22Rv1 (cell line): Measurements from ENCODE around the gene PTPRM.

Source experiments
- H3K27ac ChIP-seq: fragments of 450-650 bp; 2 replicates; pipeline ENCODE4 v1.5.1; 2017
- ZFX ChIP-seq: fragments of 450-650 bp; IDR thresholded peaks from 2 replicates; pipeline ENCODE4 v1.6.1; 2017; ENCODE audit warnings: antibody characterized with exemption, borderline replicate concordance
- TF ChIP-seq, protein P1 (sequence below): fragments of 450-650 bp; IDR thresholded peaks from 2 replicates; pipeline ENCODE4 v1.5.1; 2017; ENCODE audit warnings: mild to moderate bottlenecking

Gene PTPRM

DNA sequence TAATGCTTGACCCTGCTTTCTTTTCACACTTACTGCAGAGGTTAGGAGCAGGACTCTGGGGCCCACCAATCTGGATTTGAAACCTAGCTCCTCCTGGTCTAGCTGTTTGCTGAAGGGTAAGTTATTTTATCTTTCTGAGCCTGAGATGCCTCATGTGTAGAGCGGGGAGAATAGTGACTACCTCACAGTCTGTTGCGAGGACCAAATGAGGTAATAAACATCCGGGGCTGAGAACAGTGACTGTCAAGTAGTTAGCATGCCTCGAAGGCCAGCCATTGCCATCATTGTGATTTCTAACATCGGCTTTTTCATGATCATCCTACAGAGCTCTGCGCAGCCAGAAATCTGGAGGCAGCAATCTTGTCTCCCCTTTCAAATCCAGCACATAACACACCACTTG, 32.9 kb downstream of the PTPRM start:
- TF ChIP-seq ZFX: no peak
- TF ChIP-seq, protein P1, sequence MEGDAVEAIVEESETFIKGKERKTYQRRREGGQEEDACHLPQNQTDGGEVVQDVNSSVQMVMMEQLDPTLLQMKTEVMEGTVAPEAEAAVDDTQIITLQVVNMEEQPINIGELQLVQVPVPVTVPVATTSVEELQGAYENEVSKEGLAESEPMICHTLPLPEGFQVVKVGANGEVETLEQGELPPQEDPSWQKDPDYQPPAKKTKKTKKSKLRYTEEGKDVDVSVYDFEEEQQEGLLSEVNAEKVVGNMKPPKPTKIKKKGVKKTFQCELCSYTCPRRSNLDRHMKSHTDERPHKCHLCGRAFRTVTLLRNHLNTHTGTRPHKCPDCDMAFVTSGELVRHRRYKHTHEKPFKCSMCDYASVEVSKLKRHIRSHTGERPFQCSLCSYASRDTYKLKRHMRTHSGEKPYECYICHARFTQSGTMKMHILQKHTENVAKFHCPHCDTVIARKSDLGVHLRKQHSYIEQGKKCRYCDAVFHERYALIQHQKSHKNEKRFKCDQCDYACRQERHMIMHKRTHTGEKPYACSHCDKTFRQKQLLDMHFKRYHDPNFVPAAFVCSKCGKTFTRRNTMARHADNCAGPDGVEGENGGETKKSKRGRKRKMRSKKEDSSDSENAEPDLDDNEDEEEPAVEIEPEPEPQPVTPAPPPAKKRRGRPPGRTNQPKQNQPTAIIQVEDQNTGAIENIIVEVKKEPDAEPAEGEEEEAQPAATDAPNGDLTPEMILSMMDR: no peak
- no peak overlapping the region for H3K27ac ChIP-seq

GRCh38 chr18:7600528-7601245, 33.6 kb downstream of the PTPRM start:
- no peak overlapping the region for H3K27ac ChIP-seq
- TF ChIP-seq, protein P1: no peak
- no peak for TF ChIP-seq ZFX

DNA sequence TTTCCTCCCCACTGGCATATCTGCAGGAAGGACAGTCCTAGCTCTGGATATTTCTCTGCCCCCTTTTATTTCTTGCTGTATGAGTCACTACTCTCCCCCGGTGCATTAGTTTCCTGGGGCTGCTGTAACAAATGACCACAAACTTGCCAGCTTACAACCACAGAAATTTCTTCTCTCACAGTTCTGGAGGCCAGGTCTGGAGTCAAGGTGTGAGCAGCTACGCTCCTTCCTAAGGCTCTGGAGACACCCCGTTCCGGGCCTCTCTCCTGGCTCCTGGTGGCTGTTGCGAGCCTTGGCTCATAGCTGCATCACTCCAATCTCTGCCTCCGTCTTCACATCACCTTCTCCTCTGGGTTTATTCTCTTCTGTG, 34.1 kb downstream of the PTPRM start:
- TF ChIP-seq, protein P1: no peak
- TF ChIP-seq ZFX: no peak
- no peak overlapping the region for H3K27ac ChIP-seq

GRCh38 chr18:7601936-7602335, 34.8 kb downstream of the PTPRM start:
- TF ChIP-seq, protein P1: no peak
- TF ChIP-seq ZFX: no peak
- H3K27ac ChIP-seq: no peak overlapping the region

DNA sequence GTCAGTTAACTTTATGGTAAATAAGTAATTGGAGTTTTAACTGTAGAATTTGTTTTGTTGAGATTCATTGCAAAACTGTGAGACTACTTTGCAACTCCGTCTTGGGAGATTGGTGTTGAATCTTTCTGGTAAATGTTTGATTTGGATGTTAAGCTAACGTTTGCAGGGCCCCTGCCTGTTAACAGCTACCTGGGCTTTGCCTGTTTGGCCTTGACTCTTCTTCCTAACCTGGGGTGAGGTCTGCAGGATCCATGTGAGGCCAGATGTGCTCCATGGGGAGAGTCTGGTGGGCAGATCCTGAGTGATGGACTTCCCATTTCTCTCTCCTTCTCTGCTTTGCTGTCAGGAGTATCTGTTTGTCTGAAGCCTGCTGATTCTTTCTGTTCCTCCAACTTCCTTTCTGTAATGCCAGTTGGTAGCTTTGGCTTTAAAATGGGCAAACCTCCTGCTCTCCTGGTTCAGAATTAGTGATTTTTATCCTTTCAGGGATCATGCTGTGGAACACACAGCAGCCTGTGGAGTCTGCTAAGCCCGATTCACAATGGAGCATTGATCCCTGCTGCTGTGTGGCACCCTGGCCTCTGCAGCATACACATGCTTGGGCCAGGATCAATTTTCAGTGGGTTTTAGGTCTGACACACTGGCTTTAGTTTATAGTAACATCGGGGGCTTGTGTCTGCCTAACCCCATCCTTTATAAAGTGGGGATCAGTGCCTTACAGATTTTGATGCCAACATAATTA, 36.3 kb downstream of the PTPRM start:
- TF ChIP-seq, protein P1: no peak
- TF ChIP-seq ZFX: no peak
- no peak overlapping the region for H3K27ac ChIP-seq

DNA sequence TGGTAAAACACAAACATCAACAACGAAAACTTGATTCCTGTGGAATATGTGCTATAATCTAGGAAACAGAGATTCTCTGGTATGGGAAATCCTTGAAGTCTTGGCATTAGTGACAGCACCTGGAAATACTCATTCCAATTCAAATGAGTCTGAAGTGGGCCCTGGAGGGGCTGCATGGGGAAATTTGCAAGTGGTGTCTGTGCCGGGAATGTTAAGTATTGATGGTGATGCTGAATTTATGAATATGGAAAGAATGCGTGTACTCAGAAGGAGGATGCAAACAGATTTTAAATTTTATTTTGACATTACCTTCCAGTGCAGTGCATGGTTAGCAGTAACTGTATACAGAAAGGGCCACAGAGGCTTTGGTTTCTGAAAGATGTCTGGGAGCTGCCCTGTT, 37.2 kb downstream of the PTPRM start:
- H3K27ac ChIP-seq: no peak overlapping the region
- TF ChIP-seq ZFX: no peak
- TF ChIP-seq, protein P1: no peak

- TF ChIP-seq ZFX: no peak
- TF ChIP-seq, protein P1: no peak
- H3K27ac ChIP-seq: no peak overlapping the region
Observed at GRCh38 chr18:7605705-7606104, 38.6 kb downstream of the PTPRM start.
